GM23248 (cell line): ENCODE data around the gene ALG14. TPM values are rescaled to one million over a fixed set of nuclear protein-coding genes. Genes with fewer than 3 reads are reported as not detected.

Experiments used
- DNase-seq: peaks from one replicate; pipeline ENCODE4 v3.0.0-alpha.2; 2015
- H2AFZ ChIP-seq: fragments of 200-600 bp; sonication (generic); 2 replicates; pipeline ENCODE4 v1.6.1; 2016; ENCODE audit warnings: antibody characterized with exemption
- H3F3A ChIP-seq: fragments of 200-600 bp; sonication (generic); 2 replicates; pipeline ENCODE4 v1.6.1; 2016; ENCODE audit warnings: mild to moderate bottlenecking, antibody characterized with exemption, mixed run types; ENCODE audit not compliant: insufficient read depth
- H3K27ac ChIP-seq: fragments of 200-600 bp; sonication (generic); 2 replicates; pipeline ENCODE4 v1.5.1; 2016; ENCODE audit warnings: mild to moderate bottlenecking
- H3K27me3 ChIP-seq: fragments of 200-600 bp; sonication (generic); replicated peaks from 2 replicates; pipeline ENCODE4 v1.6.1; 2016; ENCODE audit warnings: mild to moderate bottlenecking; ENCODE audit not compliant: insufficient read depth
- H3K36me3 ChIP-seq: fragments of 200-600 bp; sonication (generic); 2 replicates; pipeline ENCODE4 v1.6.1; 2016; ENCODE audit warnings: low read depth, mild to moderate bottlenecking
- H3K4me1 ChIP-seq: fragments of 200-600 bp; sonication (generic); 2 replicates; pipeline ENCODE4 v1.6.1; 2016; ENCODE audit warnings: mild to moderate bottlenecking; ENCODE audit not compliant: insufficient read depth
- H3K4me2 ChIP-seq: fragments of 200-600 bp; sonication (generic); one replicate; pipeline ENCODE4 v1.6.1; 2016; ENCODE audit warnings: mild to moderate bottlenecking; ENCODE audit not compliant: unreplicated experiment
- H3K4me3 ChIP-seq: fragments of 200-600 bp; sonication (generic); 2 replicates; pipeline ENCODE4 v1.5.1; 2016; ENCODE audit warnings: mild to moderate bottlenecking
- H3K79me2 ChIP-seq: fragments of 200-600 bp; sonication (generic); 2 replicates; pipeline ENCODE4 v1.6.1; 2016; ENCODE audit warnings: mild to moderate bottlenecking; ENCODE audit not compliant: insufficient read depth
- H3K9ac ChIP-seq: fragments of 200-600 bp; sonication (generic); 2 replicates; pipeline ENCODE4 v1.6.1; 2016; ENCODE audit warnings: mild to moderate bottlenecking
- H3K9me2 ChIP-seq: fragments of 200-600 bp; sonication (generic); 2 replicates; pipeline ENCODE4 v1.6.1; 2016; ENCODE audit warnings: mixed run types, mild to moderate bottlenecking, moderate library complexity; ENCODE audit not compliant: insufficient read depth
- H3K9me3 ChIP-seq: fragments of 200-600 bp; sonication (generic); one replicate; pipeline ENCODE4 v1.6.1; 2017; ENCODE audit warnings: low read depth
- H4K20me1 ChIP-seq: fragments of 200-600 bp; sonication (generic); 2 replicates; pipeline ENCODE4 v1.6.0; 2016; ENCODE audit not compliant: insufficient read depth
- EZH2 ChIP-seq: fragments of 200-600 bp; sonication (generic); IDR thresholded peaks from 2 replicates; pipeline ENCODE4 v1.6.1; 2018; ENCODE audit warnings: antibody characterized with exemption, mild to moderate bottlenecking; ENCODE audit not compliant: insufficient read depth, poor library complexity, severe bottlenecking
- EZH2phosphoT487 ChIP-seq: fragments of 200-600 bp; sonication (generic); IDR thresholded peaks from 2 replicates; pipeline ENCODE4 v1.6.1; 2018; ENCODE audit warnings: antibody characterized with exemption, moderate library complexity, mild to moderate bottlenecking, low read depth; ENCODE audit not compliant: insufficient read depth
- WGBS, 2 experiments: methylation state at CpG; one replicate each; pipeline ENCODE4 v1.1.6; 2015 to 2017; ENCODE audit warnings: low lambda C conversion rate in 2 of 2, low coverage in 1 of 2; ENCODE audit errors: missing lambda C conversion rate in 2 of 2; 5-methylcytosine and 5-hydroxymethylcytosine counted together
- in situ Hi-C: fragments of 300-500 bp; cut with MboI; formaldehyde crosslinking; loops from 2 replicates; pipeline ENCODE4 v1.15.0; 2020
- polyA plus RNA-seq: library from polyadenylated mRNA; unstranded; fragments of >200 nt; fragmentation: Nextera tagmentation; extraction: Ambion mirVana; gene quantifications from 2 replicates; pipeline ENCODE4 v1.2.1, GENCODE V29; 2016
- total RNA-seq: library from RNA; depleted of rRNA; stranded (reverse); fragments of >200 nt; shearing (Covaris generic); gene quantifications from 2 replicates; pipeline ENCODE4 v1.2.3, GENCODE V29; 2014

ALG14 gene
- total and polyA plus RNA-seq, 2 experiments from 2014 or later = 13.0 to 13.5 TPM

DNA sequence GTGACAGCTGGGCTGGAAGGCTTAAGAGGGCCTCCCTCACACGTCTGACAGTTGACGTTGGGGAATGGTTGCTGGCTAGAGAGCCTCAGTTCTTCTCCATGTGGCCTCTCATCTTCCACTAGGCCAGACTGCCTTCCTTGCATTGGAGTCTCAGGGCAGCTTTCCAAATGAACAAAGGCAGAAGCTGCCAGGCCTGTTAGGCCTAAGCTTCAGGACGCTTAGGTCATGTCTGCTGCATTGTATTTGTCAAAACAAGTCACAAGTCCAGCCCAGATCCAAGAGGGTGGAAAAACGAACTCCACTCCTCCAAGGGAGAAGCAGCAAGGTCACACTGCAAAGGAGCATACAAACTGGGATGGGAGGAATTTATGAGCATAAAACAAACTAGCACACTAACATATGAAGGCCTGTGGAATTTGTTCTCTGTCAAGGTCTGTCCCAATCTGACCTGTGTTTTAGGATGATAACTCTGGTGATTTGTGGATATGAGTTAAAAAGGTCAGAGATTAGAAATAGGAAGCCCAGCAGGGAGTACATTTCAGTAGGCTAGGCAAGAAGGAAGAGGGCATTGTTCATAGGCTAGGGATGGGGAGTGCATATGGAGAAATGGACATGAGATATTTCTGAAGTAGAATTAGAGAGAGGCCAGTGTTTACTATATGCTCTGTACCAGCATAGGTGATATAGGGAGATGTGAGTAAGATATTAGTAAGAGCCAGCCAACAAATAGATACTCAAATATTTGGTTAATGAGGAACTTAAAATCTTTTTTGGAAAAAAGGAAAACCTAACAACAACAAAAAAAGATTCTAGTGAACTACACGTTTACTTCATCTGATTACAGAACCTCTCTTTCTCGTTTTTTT lies 116.8 kb downstream of the ALG14 start:
- H3F3A ChIP-seq = no peaks in the 10 kb centered on the region; the same call in 1 of the 2 replicates
- no peaks in the 10 kb centered on the region for H3K9me2 ChIP-seq
- no peaks in the 10 kb centered on the region for H3K27me3 ChIP-seq
- H3K4me3 ChIP-seq = no peak overlapping the region
- 22 to 26% methylated on average over 6 of the region's 6 CpGs for WGBS, 2 experiments
- no peaks in the 10 kb centered on the region for H4K20me1 ChIP-seq
- no peak overlapping the region for H3K9ac ChIP-seq
- H3K27ac ChIP-seq = no peak overlapping the region
- H3K9me3 ChIP-seq = no peaks in the 10 kb centered on the region
- 0 out of 2 replicates have a peak overlapping the region, but pooled peaks have one; percentile 27 for H2AFZ ChIP-seq
- DNase-seq = peak; percentile 47
- H3K79me2 ChIP-seq = no peaks in the 10 kb centered on the region
- in situ Hi-C loops = no loop called here
- TF ChIP-seq EZH2 (no peak), EZH2phosphoT487 (no peak)
- H3K4me1 ChIP-seq = 0 out of 2 replicates have a peak, but pooled peaks cover 6% of the 10 kb centered on the region
- H3K36me3 ChIP-seq = no peaks in the 10 kb centered on the region
- H3K4me2 ChIP-seq = no peak overlapping the region

DNA sequence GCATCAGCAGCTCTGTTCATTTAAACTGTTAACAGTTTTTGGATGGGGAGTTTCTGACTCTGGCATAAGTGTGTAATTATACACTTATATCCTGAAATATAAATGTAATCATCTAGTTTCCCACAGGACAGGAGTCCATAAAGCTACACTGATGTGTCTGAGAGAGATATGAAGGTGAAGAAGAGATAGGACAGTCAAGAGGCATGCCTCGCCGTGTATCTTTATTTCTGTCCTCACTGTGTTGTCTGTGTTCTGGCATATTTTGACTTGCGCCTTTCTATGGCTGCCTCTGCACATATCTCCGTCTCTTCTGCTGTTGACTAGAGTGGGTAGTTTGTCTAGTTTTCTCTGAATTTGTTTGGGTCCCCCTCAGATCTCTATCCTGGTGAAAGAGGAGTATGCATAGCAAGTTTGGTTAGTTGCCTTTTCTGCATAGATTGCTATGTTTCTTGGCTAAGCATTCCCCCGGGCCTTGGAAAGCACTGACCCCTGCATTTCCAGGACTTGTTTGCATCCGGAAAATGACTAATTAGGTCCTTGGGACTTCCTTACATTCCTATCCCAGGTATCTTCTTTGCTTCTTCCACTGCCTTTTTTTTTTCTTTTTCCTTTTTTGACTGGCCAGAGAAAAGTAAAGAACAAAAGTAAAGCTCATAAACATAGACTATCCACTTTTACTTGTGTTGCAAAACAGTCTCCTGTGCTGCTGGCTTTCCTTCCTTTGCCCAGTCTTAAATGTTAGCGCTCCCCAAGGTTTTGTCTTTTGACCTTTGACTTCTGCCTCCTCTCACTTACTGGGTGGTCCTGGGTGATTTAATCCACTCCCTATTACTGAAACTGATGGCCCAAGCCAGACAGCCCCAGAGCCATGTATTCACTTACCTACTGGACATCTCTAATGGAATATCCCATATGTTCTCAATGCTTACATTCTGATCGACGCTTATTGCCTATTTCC lies 118.2 kb downstream of the ALG14 start:
- H3K4me2 ChIP-seq = no peak overlapping the region
- H3F3A ChIP-seq = peaks cover 5% of the 10 kb centered on the region; the same call in 1 of the 2 replicates
- no peaks in the 10 kb centered on the region for H4K20me1 ChIP-seq
- H3K9me2 ChIP-seq = no peaks in the 10 kb centered on the region
- H3K4me1 ChIP-seq = 0 out of 2 replicates have a peak, but pooled peaks cover 16% of the 10 kb centered on the region
- no peak overlapping the region for H3K4me3 ChIP-seq
- H3K9me3 ChIP-seq = no peaks in the 10 kb centered on the region
- TF ChIP-seq EZH2phosphoT487 = no peak
- TF ChIP-seq EZH2 = no peak
- in situ Hi-C loops = no loop called here
- WGBS, 2 experiments = 95 to 96% methylated on average over 9 of the region's 9 CpGs
- no peak overlapping the region for H2AFZ ChIP-seq
- H3K79me2 ChIP-seq = no peaks in the 10 kb centered on the region
- H3K9ac ChIP-seq = no peak overlapping the region
- H3K27ac ChIP-seq = no peak overlapping the region
- H3K36me3 ChIP-seq = no peaks in the 10 kb centered on the region
- no peaks in the 10 kb centered on the region for H3K27me3 ChIP-seq
- no peak for DNase-seq

DNA sequence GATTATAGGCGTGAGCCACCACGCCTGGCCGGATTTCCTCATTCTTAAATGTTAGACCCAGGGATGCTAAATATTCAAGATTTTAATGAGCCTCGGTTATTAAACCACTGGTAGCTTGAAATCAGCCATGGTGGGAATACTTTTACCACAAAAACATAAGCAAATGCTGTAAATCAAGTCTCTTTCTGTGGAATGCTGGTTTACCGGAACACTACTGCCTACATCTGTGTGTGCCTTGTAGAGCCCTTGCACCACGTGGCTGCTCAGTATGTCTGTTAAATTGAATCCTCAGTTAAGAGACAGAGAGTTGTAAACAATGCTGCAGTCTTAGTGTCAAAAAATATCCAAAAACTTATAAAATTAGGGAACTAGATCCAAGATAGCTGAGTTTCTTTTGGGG lies 119.0 kb downstream of the ALG14 start:
- H3K9me2 ChIP-seq = no peaks in the 10 kb centered on the region
- no peak overlapping the region for H3K9ac ChIP-seq
- no peak overlapping the region for H3K27ac ChIP-seq
- no peak overlapping the region for H3K4me3 ChIP-seq
- H3K4me1 ChIP-seq = 0 out of 2 replicates have a peak, but pooled peaks cover 17% of the 10 kb centered on the region
- no peak overlapping the region for H2AFZ ChIP-seq
- peaks cover 5% of the 10 kb centered on the region; the same call in 1 of the 2 replicates for H3F3A ChIP-seq
- H3K79me2 ChIP-seq = no peaks in the 10 kb centered on the region
- in situ Hi-C loops = no loop called here
- H3K9me3 ChIP-seq = no peaks in the 10 kb centered on the region
- no peaks in the 10 kb centered on the region for H4K20me1 ChIP-seq
- no peak overlapping the region for H3K4me2 ChIP-seq
- no peak for DNase-seq
- H3K36me3 ChIP-seq = no peaks in the 10 kb centered on the region
- no peaks in the 10 kb centered on the region for H3K27me3 ChIP-seq
- WGBS, 2 experiments = 70 to 76% methylated on average over 6 of the region's 6 CpGs
- TF ChIP-seq EZH2phosphoT487 (no peak), EZH2 (no peak)

DNA sequence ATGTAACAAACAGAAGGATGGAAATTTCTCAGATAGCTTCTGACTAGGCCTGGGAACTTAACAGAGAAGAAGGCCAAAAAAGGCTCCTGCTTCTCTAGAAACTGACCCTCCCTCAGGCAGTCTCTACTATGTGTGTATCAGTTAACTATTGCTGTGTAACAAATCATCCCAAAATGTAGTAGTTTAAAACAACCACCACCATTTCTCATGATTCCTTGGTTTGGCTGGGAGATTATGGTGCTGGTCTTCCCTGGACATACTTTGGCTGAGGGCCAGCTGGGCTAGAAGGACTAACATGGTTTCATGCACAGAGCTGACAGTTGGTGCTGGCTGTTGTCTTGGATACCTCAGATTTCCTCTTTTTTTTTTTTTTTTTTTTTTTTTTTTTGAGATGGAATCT lies 119.6 kb downstream of the ALG14 start:
- no peak overlapping the region for H2AFZ ChIP-seq
- H4K20me1 ChIP-seq = no peaks in the 10 kb centered on the region
- H3K4me2 ChIP-seq = no peak overlapping the region
- H3K27me3 ChIP-seq = no peaks in the 10 kb centered on the region
- no peak overlapping the region for H3K4me3 ChIP-seq
- H3K79me2 ChIP-seq = no peaks in the 10 kb centered on the region
- in situ Hi-C loops = no loop called here
- H3K36me3 ChIP-seq = no peaks in the 10 kb centered on the region
- H3K27ac ChIP-seq = no peak overlapping the region
- no peaks in the 10 kb centered on the region for H3K9me2 ChIP-seq
- H3K4me1 ChIP-seq = 0 out of 2 replicates have a peak, but pooled peaks cover 17% of the 10 kb centered on the region
- no peak overlapping the region for H3K9ac ChIP-seq
- H3F3A ChIP-seq = peaks cover 5% of the 10 kb centered on the region; the same call in 1 of the 2 replicates
- DNase-seq = no peak
- TF ChIP-seq EZH2phosphoT487 (no peak), EZH2 (no peak)
- no peaks in the 10 kb centered on the region for H3K9me3 ChIP-seq
